ENCODE measurements around the gene C1QTNF1. TPM values are rescaled to one million over a fixed set of nuclear protein-coding genes. Genes with fewer than 3 reads are reported as not detected.

C1QTNF1 gene
- total RNA-seq, 3 donors from 2014 or later (not counting 1 experiment from before 2014, with no cell fraction given): 0.20 to 0.28 TPM; not detected in 1

DNA sequence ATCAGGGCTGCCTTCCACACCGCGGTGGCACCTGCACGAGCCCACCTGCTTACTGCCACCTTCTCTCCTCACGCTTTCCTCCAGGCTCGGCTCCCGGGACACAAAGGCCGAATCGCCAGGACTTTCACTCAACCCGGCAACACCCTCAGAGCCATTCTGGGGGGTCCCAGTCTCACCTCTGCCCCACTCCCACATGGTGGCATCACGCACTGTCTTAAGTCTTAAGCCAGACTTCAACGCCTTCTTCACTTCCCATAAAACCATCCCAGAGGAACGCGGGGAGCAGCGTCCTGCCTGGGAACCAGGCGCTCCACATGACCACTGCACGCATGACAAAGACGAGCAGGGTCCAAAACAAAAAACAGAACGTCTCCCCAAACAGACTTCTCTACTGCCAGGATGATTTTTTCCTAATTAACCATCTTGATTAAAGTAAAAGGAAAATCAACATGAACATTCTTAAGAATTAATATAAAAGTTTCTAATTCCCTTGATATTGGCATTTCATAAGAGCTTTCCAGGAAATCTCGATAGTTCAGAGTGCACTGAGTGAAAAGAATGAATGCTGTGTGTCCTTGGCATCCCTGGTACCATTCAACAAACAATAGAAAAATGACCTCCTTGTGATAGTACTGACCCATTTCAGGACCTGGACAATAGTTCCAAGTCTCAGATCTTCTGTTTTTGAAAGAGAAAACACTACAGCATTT, 17.0 kb upstream of the C1QTNF1 start:
- no peak for DNase-seq
- H3K9me3 Mint-ChIP-seq: no peaks in the 10 kb centered on the region

DNA sequence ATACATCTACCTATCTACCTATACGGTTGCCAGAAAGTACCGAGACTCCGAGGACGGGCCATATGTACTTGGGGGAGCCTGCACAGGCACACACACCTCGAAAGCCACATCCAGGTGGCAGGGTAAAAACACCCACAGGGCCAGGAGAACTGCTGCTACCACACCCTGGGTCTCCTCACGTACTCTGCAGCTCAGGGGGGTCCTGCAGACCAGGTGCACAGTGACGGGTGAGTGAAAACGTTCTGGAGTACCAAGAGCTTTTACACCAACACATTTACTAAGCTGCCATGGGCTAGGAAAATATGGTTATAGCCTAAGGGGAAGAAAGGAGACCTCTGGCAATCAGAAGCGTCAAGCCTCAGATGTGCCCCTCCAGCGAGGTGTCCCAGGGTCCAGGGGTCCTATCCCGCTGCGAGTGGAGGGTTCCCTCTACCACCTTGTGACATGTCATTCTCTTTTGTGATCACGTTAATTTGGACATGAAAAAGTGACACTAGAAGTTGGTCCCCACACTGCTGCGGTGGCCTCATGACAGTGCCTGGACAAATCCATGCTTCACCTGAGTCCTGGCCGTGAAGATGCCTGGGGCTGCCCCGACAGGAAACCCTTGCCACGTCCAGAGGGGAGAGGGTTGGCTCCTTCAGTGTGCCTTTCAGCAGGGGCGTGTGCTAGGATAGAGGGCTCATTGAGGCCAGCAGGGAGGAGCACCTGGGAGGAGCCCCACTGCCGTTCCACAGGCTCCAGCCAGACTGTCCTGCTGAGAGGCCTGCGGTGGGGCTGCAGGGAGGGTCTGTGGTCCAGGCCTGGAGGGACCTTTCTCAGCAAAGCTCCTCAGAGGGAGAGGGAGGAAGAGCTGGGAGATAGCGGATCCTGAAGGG, 16.2 kb upstream of the C1QTNF1 start:
- Mint-ChIP-seq H3K36me3 (no peaks in the 10 kb centered on the region), H3K27me3 (ENCODE audit: low read depth in 2 of 2) (peaks cover under 1 to 2% of the 10 kb centered on the region in 2 donors), H3K4me3 (peak overlapping the region; percentile 93), H3K27ac (peak overlapping the region; percentile 90 to 98), H3K9me3 (no peaks in the 10 kb centered on the region), H3K4me1 (peaks cover 41 to 55% of the 10 kb centered on the region in 2 donors)
- Histone ChIP-seq H3K36me3 (ENCODE audit: control insufficient read depth, insufficient read depth, low read length) (no peaks in the 10 kb centered on the region), H3K4me3 (ENCODE audit: low read length) (no peak overlapping the region), H3K27ac (ENCODE audit: low read length) (no peak overlapping the region), H3K4me1 (ENCODE audit: control insufficient read depth, insufficient read depth, low read length) (peaks cover 48% of the 10 kb centered on the region), H3K27me3 (ENCODE audit: control insufficient read depth, insufficient read depth, low read length) (no peaks in the 10 kb centered on the region), H3K9me3 (ENCODE audit: control insufficient read depth, insufficient read depth, low read length) (no peaks in the 10 kb centered on the region)
- TF ChIP-seq, protein P1, sequence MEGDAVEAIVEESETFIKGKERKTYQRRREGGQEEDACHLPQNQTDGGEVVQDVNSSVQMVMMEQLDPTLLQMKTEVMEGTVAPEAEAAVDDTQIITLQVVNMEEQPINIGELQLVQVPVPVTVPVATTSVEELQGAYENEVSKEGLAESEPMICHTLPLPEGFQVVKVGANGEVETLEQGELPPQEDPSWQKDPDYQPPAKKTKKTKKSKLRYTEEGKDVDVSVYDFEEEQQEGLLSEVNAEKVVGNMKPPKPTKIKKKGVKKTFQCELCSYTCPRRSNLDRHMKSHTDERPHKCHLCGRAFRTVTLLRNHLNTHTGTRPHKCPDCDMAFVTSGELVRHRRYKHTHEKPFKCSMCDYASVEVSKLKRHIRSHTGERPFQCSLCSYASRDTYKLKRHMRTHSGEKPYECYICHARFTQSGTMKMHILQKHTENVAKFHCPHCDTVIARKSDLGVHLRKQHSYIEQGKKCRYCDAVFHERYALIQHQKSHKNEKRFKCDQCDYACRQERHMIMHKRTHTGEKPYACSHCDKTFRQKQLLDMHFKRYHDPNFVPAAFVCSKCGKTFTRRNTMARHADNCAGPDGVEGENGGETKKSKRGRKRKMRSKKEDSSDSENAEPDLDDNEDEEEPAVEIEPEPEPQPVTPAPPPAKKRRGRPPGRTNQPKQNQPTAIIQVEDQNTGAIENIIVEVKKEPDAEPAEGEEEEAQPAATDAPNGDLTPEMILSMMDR (IDR thresholded peaks at IDR 0.05): no peak
- 80% methylated on average over 19 of the region's 21 CpGs for WGBS (ENCODE audit: insufficient coverage)
- no peak for ATAC-seq
- intact Hi-C loops (cut with micrococcal nuclease): no loop called here
- DNase-seq: peak in 1 of 2 donors; percentile 26

More for the DNA sequence above, 17.0 kb upstream of the C1QTNF1 start:
- H3K27ac Mint-ChIP-seq: peak overlapping the region; percentile 90 to 98
- Histone ChIP-seq H3K36me3 (ENCODE audit: control insufficient read depth, insufficient read depth, low read length) (no peaks in the 10 kb centered on the region), H3K4me1 (ENCODE audit: control insufficient read depth, insufficient read depth, low read length) (peaks cover 48% of the 10 kb centered on the region), H3K27ac (ENCODE audit: low read length) (no peak overlapping the region), H3K4me3 (ENCODE audit: low read length) (no peak overlapping the region), H3K27me3 (ENCODE audit: control insufficient read depth, insufficient read depth, low read length) (no peaks in the 10 kb centered on the region), H3K9me3 (ENCODE audit: control insufficient read depth, insufficient read depth, low read length) (no peaks in the 10 kb centered on the region)
- TF ChIP-seq, protein P1 (IDR thresholded peaks at IDR 0.05): no peak
- H3K4me3 Mint-ChIP-seq: peak overlapping the region; percentile 53
- intact Hi-C loops (cut with micrococcal nuclease): no loop called here
- ATAC-seq: no peak
- peaks cover 49 to 63% of the 10 kb centered on the region in 2 donors for H3K4me1 Mint-ChIP-seq
- WGBS (ENCODE audit: insufficient coverage): 94% methylated on average over 18 of the region's 19 CpGs
- H3K36me3 Mint-ChIP-seq: no peaks in the 10 kb centered on the region
- no peaks in the 10 kb centered on the region for H3K27me3 Mint-ChIP-seq (ENCODE audit: low read depth in 2 of 2)

DNA sequence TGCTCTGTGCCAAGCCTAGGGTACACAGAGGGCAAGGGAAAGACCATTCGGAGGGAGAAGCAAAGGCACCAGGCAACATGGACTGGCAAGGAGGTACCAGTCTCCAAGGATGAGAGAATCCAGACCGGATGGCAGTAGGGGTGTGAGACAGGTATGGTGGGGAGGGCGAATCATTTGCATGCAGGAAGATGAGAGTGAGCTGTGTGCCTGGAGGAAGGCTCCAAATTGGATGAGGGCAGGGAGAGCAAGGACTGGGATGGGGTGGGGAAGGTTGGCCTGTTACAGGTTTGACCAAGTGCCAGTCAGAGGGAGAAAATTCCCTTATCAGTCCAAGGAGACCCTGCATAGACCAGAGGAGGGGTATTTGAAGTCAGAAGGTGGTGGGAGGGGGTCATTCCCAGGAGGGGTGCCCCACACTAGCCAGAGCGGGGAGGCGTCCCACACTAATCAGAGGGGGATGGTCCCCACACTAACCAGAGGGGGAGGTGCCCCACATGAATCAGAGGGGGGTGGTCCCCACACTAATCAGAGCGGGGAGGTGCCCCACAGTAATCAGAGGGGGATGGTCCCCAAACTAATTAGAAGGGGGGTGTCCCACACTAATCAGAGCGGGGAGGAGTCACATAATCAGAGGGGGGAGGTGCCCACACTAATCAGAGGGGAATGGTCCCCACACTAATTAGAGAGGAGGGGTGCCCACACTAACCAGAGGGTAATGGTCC, 15.1 kb upstream of the C1QTNF1 start:
- Histone ChIP-seq H3K9me3 (ENCODE audit: control insufficient read depth, insufficient read depth, low read length) (no peaks in the 10 kb centered on the region), H3K27me3 (ENCODE audit: control insufficient read depth, insufficient read depth, low read length) (no peaks in the 10 kb centered on the region), H3K4me3 (ENCODE audit: low read length) (peak overlapping the region; percentile 93), H3K27ac (ENCODE audit: low read length) (peak overlapping the region; percentile 69), H3K36me3 (ENCODE audit: control insufficient read depth, insufficient read depth, low read length) (no peaks in the 10 kb centered on the region), H3K4me1 (ENCODE audit: control insufficient read depth, insufficient read depth, low read length) (peaks cover 48% of the 10 kb centered on the region)
- no peak for ATAC-seq
- peaks cover 3 to 9% of the 10 kb centered on the region in 2 donors for H3K27me3 Mint-ChIP-seq (ENCODE audit: low read depth in 2 of 2)
- H3K36me3 Mint-ChIP-seq: no peaks in the 10 kb centered on the region
- H3K4me3 Mint-ChIP-seq: peak overlapping the region; percentile 93
- peaks cover 37 to 48% of the 10 kb centered on the region in 2 donors for H3K4me1 Mint-ChIP-seq
- no peak for DNase-seq
- TF ChIP-seq, protein P1 (IDR thresholded peaks at IDR 0.05): no peak
- WGBS (ENCODE audit: insufficient coverage): 43% methylated on average over 7 of the region's 7 CpGs
- intact Hi-C loops (cut with micrococcal nuclease): loop anchor here (1.0 kb wide), 1 partner anchor 65 kb away; the partner anchor contains the start of gene ENGASE
- no peaks in the 10 kb centered on the region for H3K9me3 Mint-ChIP-seq
- peak overlapping the region; percentile 90 to 98 for H3K27ac Mint-ChIP-seq
